HepG2 (cell line): ENCODE data around the gene MOGAT3. TPM values are rescaled to one million over a fixed set of nuclear protein-coding genes. Genes with fewer than 3 reads are reported as not detected.

ENCODE experiments used
- ATAC-seq: fragments of 200-7000 bp; cut with Tn5 transposase; 3 replicates; pipeline ENCODE4 v1.9.1; 2020; ENCODE audit warnings: mild to moderate bottlenecking, moderate library complexity
- BruUV-seq: library from RNA; stranded (reverse); fragments of 400-500 nt; replicated peaks from 2 replicates; lab custom pipeline; 2021; lab: Mats Ljungman, UMichigan
- CTCF ChIA-PET: fragments of 300-600 bp; formaldehyde crosslinking; extraction: SDS; loops from one replicate; lab custom pipeline; 2021; ENCODE audit warnings: low total read pairs, inconsistent platforms, low intra/inter-chr PET ratio; lab: Yijun Ruan, JAX
- POLR2A ChIA-PET: fragments of 350-600 bp; sonication (Branson Sonifier 250); formaldehyde crosslinking; loops from one replicate; lab custom pipeline; 2020; ENCODE audit warnings: antibody characterized with exemption, inconsistent platforms; lab: Yijun Ruan, JAX
- DNase-seq: peaks from one replicate; pipeline ENCODE4 v3.0.0-alpha.2; 2015; ENCODE audit warnings: low spot score
- FAIRE-seq: peaks from 3 replicates; lab custom pipeline; 2011; peaks lifted over from hg19 to GRCh38; lab: Jason Lieb, UNC
- H2AFZ ChIP-seq: one replicate; pipeline ENCODE4 v1.6.1; 2011; ENCODE audit warnings: low read length, inconsistent platforms
- H3K27ac ChIP-seq: fragments of 300-600 bp; 3 replicates; pipeline ENCODE4 v1.8.0; 2011; ENCODE audit warnings: mixed run types, mild to moderate bottlenecking, mixed read lengths, low read length, inconsistent platforms; ENCODE audit not compliant: insufficient read depth; ENCODE audit errors: extremely low read length
- H3K27me3 ChIP-seq, 2 experiments: fragments of 200-600 bp in 1 of 2; 2 replicates in 1 of 2; 3 replicates in 1 of 2; pipeline versions ENCODE4 v1.6.0 to v1.8.0; 2011; ENCODE audit warnings: low read length in 2 of 2, mild to moderate bottlenecking in 2 of 2, moderate library complexity in 2 of 2, inconsistent platforms in 1 of 2; ENCODE audit not compliant: insufficient read depth in 2 of 2, control insufficient read depth in 1 of 2
- H3K36me3 ChIP-seq, 2 experiments: fragments of 200-600 bp in 1 of 2; replicated peaks in 1 of 2; 2 replicates in 1 of 2; 3 replicates in 1 of 2; pipeline versions ENCODE4 v1.5.1 to v1.8.0; 2011; ENCODE audit warnings: low read length in 2 of 2, inconsistent platforms in 1 of 2; ENCODE audit not compliant: insufficient read depth in 2 of 2, control insufficient read depth in 1 of 2
- H3K4me1 ChIP-seq: 2 replicates; pipeline ENCODE4 v1.5.1; 2012; ENCODE audit warnings: low read length, inconsistent platforms; ENCODE audit not compliant: insufficient read depth
- H3K4me2 ChIP-seq: 2 replicates; pipeline ENCODE4 v1.6.0; 2011; ENCODE audit warnings: low read depth, low read length, inconsistent platforms
- H3K4me3 ChIP-seq, 3 experiments: fragments of 200-600 bp in 1 of 3; sonication (generic), shearing (Covaris generic) in 1 of 3; replicated peaks in 1 of 3; 2 replicates each; pipeline ENCODE4 v1.5.1; 2011 to 2016; ENCODE audit warnings: low read length in 3 of 3, inconsistent platforms in 2 of 3, low read depth in 2 of 3, mild to moderate bottlenecking in 2 of 3, control low read depth in 1 of 3, mixed read lengths in 1 of 3; ENCODE audit not compliant: insufficient read depth in 1 of 3
- H3K79me2 ChIP-seq: one replicate; pipeline ENCODE4 v1.6.1; 2011; ENCODE audit warnings: low read length, inconsistent platforms; ENCODE audit not compliant: insufficient read depth
- H3K9ac ChIP-seq: 2 replicates; pipeline ENCODE4 v1.6.0; 2011; ENCODE audit warnings: mild to moderate bottlenecking, low read depth, low read length, inconsistent platforms; ENCODE audit not compliant: insufficient read depth
- H3K9me3 ChIP-seq: 2 replicates; pipeline ENCODE4 v1.5.1; 2012; ENCODE audit warnings: mild to moderate bottlenecking, low read length
- H4K20me1 ChIP-seq: 2 replicates; pipeline ENCODE4 v1.6.0; 2011; ENCODE audit warnings: inconsistent platforms, mild to moderate bottlenecking, low read length, moderate library complexity; ENCODE audit not compliant: insufficient read depth
- CBX5 ChIP-seq: sonication (generic); formaldehyde crosslinking; IDR thresholded peaks from 2 replicates; pipeline ENCODE4 v1.4.0; 2020; ENCODE audit warnings: missing genetic modification reagents, borderline replicate concordance
- CTCF ChIP-seq: sonication (generic); formaldehyde crosslinking; IDR thresholded peaks from 2 replicates; pipeline ENCODE4 v1.5.0; 2020; ENCODE audit warnings: mild to moderate bottlenecking, missing genetic modification reagents, moderate library complexity
- GABPB1 ChIP-seq: IDR thresholded peaks from 2 replicates; pipeline ENCODE4 v1.6.1; 2016; ENCODE audit warnings: mild to moderate bottlenecking, missing genetic modification reagents, moderate library complexity, missing compliant biosample characterization
- KDM3A ChIP-seq: IDR thresholded peaks from 2 replicates; pipeline ENCODE4 v1.6.1; 2018; ENCODE audit warnings: low read depth, missing compliant biosample characterization
- KLF12 ChIP-seq: sonication (generic); formaldehyde crosslinking; IDR thresholded peaks from 2 replicates; pipeline ENCODE4 v1.4.0; 2020; ENCODE audit warnings: missing genetic modification reagents, borderline replicate concordance
- MAFF ChIP-seq: IDR thresholded peaks from 2 replicates; pipeline ENCODE4 v1.6.1; 2011; ENCODE audit warnings: low read depth, low read length, improper control_type of control experiment
- PAF1 ChIP-seq: IDR thresholded peaks from 2 replicates; pipeline ENCODE4 v1.6.1; 2016; ENCODE audit warnings: missing genetic modification reagents, missing compliant biosample characterization
- PHF20 ChIP-seq: sonication (generic); formaldehyde crosslinking; IDR thresholded peaks from 2 replicates; pipeline ENCODE4 v1.5.0; 2020; ENCODE audit warnings: mild to moderate bottlenecking, missing genetic modification reagents
- REL ChIP-seq: sonication (generic); formaldehyde crosslinking; conservative IDR thresholded peaks from 2 replicates; pipeline ENCODE4 v1.8.0; 2022; ENCODE audit warnings: mild to moderate bottlenecking, missing genetic modification reagents, moderate library complexity
- RXRA ChIP-seq: sonication (generic); formaldehyde crosslinking; IDR thresholded peaks from 2 replicates; pipeline ENCODE4 v1.5.1; 2020; ENCODE audit warnings: missing genetic modification reagents
- SIN3A ChIP-seq: IDR thresholded peaks from 2 replicates; pipeline ENCODE4 v1.6.1; 2011; ENCODE audit warnings: low read depth, mild to moderate bottlenecking, control low read depth, low read length, borderline replicate concordance
- TAF15 ChIP-seq: fragments of 200-400 bp; formaldehyde crosslinking; IDR thresholded peaks from one replicate; pipeline ENCODE4 v1.6.1; 2018; ENCODE audit warnings: mild to moderate bottlenecking, low read depth, low read length; ENCODE audit not compliant: poor library complexity, severe bottlenecking
- TOPORS ChIP-seq: sonication (generic); formaldehyde crosslinking; IDR thresholded peaks from 2 replicates; pipeline ENCODE4 v1.8.0; 2023; ENCODE audit warnings: mild to moderate bottlenecking, missing genetic modification reagents
- ZNF274 ChIP-seq: sonication (generic); formaldehyde crosslinking; IDR thresholded peaks from 2 replicates; pipeline ENCODE4 v1.5.1; 2020; ENCODE audit warnings: mild to moderate bottlenecking, missing genetic modification reagents
- ZNF333 ChIP-seq: sonication (generic); formaldehyde crosslinking; IDR thresholded peaks from 2 replicates; pipeline ENCODE4 v1.4.0; 2020; ENCODE audit warnings: mild to moderate bottlenecking, missing genetic modification reagents, borderline replicate concordance
- ZNF350 ChIP-seq: sonication (generic); formaldehyde crosslinking; IDR thresholded peaks from 2 replicates; pipeline ENCODE4 v1.4.0; 2020; ENCODE audit warnings: mild to moderate bottlenecking, low read depth, missing genetic modification reagents, borderline replicate concordance
- ZNF446 ChIP-seq: sonication (generic); formaldehyde crosslinking; IDR thresholded peaks from 2 replicates; pipeline ENCODE4 v1.5.0; 2020; ENCODE audit warnings: mild to moderate bottlenecking, missing genetic modification reagents
- ZNF569 ChIP-seq: sonication (generic); formaldehyde crosslinking; IDR thresholded peaks from 2 replicates; pipeline ENCODE4 v1.5.0; 2020; ENCODE audit warnings: mild to moderate bottlenecking, missing genetic modification reagents, moderate library complexity, borderline replicate concordance
- ZNF615 ChIP-seq: sonication (generic); formaldehyde crosslinking; IDR thresholded peaks from 2 replicates; pipeline ENCODE4 v1.5.0; 2020; ENCODE audit warnings: mild to moderate bottlenecking, missing genetic modification reagents, borderline replicate concordance
- ZNF619 ChIP-seq: sonication (generic); formaldehyde crosslinking; IDR thresholded peaks from 2 replicates; pipeline ENCODE4 v1.4.0; 2020; ENCODE audit warnings: mild to moderate bottlenecking, missing genetic modification reagents
- WGBS: methylation state at CpG from one replicate; pipeline ENCODE4 v1.1.6; 2017; ENCODE audit warnings: low lambda C conversion rate; 5-methylcytosine and 5-hydroxymethylcytosine counted together
- in situ Hi-C: cut with HindIII; loops from 2 replicates; pipeline ENCODE4 v1.10.0; 2017; ENCODE audit warnings: low pct_unique_long_range_greater_than_20kb; ENCODE audit not compliant: extremely low pct_ligation_motif_present
- intact Hi-C: fragments of 100-400 bp; cut with micrococcal nuclease; formaldehyde crosslinking; loops from one replicate; pipeline ENCODE4 v1.10.0; 2022; ENCODE audit not compliant: unreplicated experiment
- polyA plus RNA-seq, 8 experiments: library from polyadenylated mRNA; depleted of rRNA in 3 of 8; stranded (reverse) in 7 of 8; unstranded in 1 of 8; fragments of >200 nt; fragmentation: Illumina TruSeq in 4 of 8; extraction: Trizol in 4 of 8; gene quantifications; 2 replicates each; pipeline versions ENCODE4 v1.2.1 to v1.2.3, GENCODE V29; 2011 to 2016; ENCODE audit warnings: low read depth in 4 of 8, missing spikeins in 1 of 8, mixed read lengths in 1 of 8; ENCODE audit not compliant: insufficient read depth in 1 of 8
- total RNA-seq, 5 experiments: library from RNA; depleted of rRNA; stranded (reverse); fragments of >200 nt; fragmentation: Illumina TruSeq; extraction: Trizol; gene quantifications; 2 replicates each; pipeline ENCODE4 v1.2.3, GENCODE V29; 2016; ENCODE audit warnings: low read depth in 1 of 5
- TF ChIP-seq, protein P1 (sequence below): conservative IDR thresholded peaks from 2 replicates; pipeline ENCODE4 v1.6.1; 2018; ENCODE audit warnings: missing genetic modification reagents
- TF ChIP-seq, protein P2 (sequence below): sonication (generic); formaldehyde crosslinking; IDR thresholded peaks from 2 replicates; pipeline ENCODE4 v1.4.0; 2020; ENCODE audit warnings: missing genetic modification reagents

The MOGAT3 gene
- total and polyA plus RNA-seq, 2 of the 13 experiments (the other 11 are each of a cell fraction or from before 2014, with no cell fraction given), result 22.5 to 30.5 TPM

DNA sequence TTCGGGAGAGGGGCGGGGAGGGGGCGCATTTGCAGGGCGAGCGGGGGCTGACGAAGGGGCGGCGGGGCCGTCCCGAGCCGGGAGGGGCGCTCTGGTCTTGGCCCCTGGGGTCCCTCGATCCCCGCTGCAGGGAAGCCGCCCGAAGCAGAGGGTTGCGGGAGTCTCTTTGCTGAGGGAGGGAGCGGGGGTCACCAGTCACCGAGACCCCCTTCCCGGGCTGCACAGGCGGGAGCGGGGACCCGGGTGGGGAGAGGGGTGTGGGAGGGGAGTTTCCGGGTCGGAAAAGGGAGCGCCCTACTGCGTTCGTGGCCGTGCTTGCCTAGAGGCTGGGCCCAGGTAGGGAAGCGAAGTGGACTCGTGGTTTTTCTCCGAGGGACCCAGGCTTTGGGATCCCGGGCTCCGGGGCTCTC lies 46.1 kb downstream of the MOGAT3 start:
- peak overlapping the region; percentile 83 to 95 (median 85) for H3K4me3 ChIP-seq
- DNase-seq, result no peak
- H3K27ac ChIP-seq, result peak overlapping the region; percentile 38
- H3K36me3 ChIP-seq, result peaks cover 0 to 14% of the 10 kb centered on the region in 2 experiments
- POLR2A ChIA-PET, result interaction anchor here (1.0 kb wide), 2 partner anchors 28 to 32 kb away, joined by 3 to 4 read pairs; partner anchors contain the start of gene SERPINE1
- intact Hi-C loops (no loop called here), in situ Hi-C loops (no loop called here)
- no peak overlapping the region for H2AFZ ChIP-seq
- no peak for FAIRE-seq
- peak; percentile 57 for ATAC-seq
- no peaks in the 10 kb centered on the region for H3K9me3 ChIP-seq
- H3K9ac ChIP-seq, result peak overlapping the region; percentile 78
- CTCF ChIA-PET, result no interaction called here
- WGBS, result 0% methylated on average over 2 of the region's 34 CpGs
- H4K20me1 ChIP-seq, result no peaks in the 10 kb centered on the region
- peaks cover 12% of the 10 kb centered on the region for H3K4me1 ChIP-seq
- H3K79me2 ChIP-seq, result peaks cover 8% of the 10 kb centered on the region
- H3K27me3 ChIP-seq, result no peaks in the 10 kb centered on the region
- peak overlapping the region; percentile 93 for H3K4me2 ChIP-seq
- BruUV-seq, result no TSS peak
- TF ChIP-seq KDM3A (CRISPR knock-in tag), result no peak
- TF ChIP-seq ZNF569 (CRISPR knock-in tag), result no peak
- 0 out of 2 replicates have a peak, but pooled peaks have one; percentile 32 for TF ChIP-seq PHF20 (CRISPR knock-in tag)
- TF ChIP-seq GABPB1 (CRISPR knock-in tag), result peak; percentile 42; the same call in 1 of the 2 replicates
- no peak for TF ChIP-seq ZNF446 (CRISPR knock-in tag)
- TF ChIP-seq, protein P1, sequence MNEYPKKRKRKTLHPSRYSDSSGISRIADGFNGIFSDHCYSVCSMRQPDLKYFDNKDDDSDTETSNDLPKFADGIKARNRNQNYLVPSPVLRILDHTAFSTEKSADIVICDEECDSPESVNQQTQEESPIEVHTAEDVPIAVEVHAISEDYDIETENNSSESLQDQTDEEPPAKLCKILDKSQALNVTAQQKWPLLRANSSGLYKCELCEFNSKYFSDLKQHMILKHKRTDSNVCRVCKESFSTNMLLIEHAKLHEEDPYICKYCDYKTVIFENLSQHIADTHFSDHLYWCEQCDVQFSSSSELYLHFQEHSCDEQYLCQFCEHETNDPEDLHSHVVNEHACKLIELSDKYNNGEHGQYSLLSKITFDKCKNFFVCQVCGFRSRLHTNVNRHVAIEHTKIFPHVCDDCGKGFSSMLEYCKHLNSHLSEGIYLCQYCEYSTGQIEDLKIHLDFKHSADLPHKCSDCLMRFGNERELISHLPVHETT (CRISPR knock-in tag), result no peak
- TF ChIP-seq PAF1 (CRISPR knock-in tag), result no peak
- no peak for TF ChIP-seq KLF12
- peak; percentile 28; the same call in 1 of the 2 replicates for TF ChIP-seq SIN3A
- no peak for TF ChIP-seq ZNF619 (CRISPR knock-in tag)
- TF ChIP-seq REL (CRISPR knock-in tag), result 0 out of 2 replicates have a peak, but pooled peaks have one; percentile 1
- peak; percentile 1; the same call in 1 of the 2 replicates for TF ChIP-seq CTCF (CRISPR knock-in tag)
- no peak for TF ChIP-seq ZNF350 (CRISPR knock-in tag)
- no peak for TF ChIP-seq ZNF333
- no peak for TF ChIP-seq CBX5 (CRISPR knock-in tag)
- no peak for TF ChIP-seq ZNF274 (CRISPR knock-in tag)
- TF ChIP-seq ZNF615 (CRISPR knock-in tag), result no peak
- no peak for TF ChIP-seq MAFF
- no peak for TF ChIP-seq TAF15
- TF ChIP-seq RXRA, result 0 out of 2 replicates have a peak, but pooled peaks have one; percentile 18
- TF ChIP-seq, protein P2, sequence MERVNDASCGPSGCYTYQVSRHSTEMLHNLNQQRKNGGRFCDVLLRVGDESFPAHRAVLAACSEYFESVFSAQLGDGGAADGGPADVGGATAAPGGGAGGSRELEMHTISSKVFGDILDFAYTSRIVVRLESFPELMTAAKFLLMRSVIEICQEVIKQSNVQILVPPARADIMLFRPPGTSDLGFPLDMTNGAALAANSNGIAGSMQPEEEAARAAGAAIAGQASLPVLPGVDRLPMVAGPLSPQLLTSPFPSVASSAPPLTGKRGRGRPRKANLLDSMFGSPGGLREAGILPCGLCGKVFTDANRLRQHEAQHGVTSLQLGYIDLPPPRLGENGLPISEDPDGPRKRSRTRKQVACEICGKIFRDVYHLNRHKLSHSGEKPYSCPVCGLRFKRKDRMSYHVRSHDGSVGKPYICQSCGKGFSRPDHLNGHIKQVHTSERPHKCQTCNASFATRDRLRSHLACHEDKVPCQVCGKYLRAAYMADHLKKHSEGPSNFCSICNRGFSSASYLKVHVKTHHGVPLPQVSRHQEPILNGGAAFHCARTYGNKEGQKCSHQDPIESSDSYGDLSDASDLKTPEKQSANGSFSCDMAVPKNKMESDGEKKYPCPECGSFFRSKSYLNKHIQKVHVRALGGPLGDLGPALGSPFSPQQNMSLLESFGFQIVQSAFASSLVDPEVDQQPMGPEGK (CRISPR knock-in tag), result peak; percentile 75
- TF ChIP-seq TOPORS (CRISPR knock-in tag), result no peak
